AG08395 (cell line): ENCODE data around the gene PDCL3.

Experiments used
- DNase-seq: peaks from one replicate; pipeline ENCODE4 v3.0.0; 2012; ENCODE audit warnings: mixed read lengths, low spot score

The PDCL3 gene

GRCh38 chr2:100562613-100563406 lies at the start of gene PDCL3:
Gene PDCL3 (plus strand): TSS chr2:100562993. CDS start chr2:100563068, 75 bp downstream.
- peak; percentile 98 for DNase-seq

GRCh38 chr2:100513650-100514049 lies 49.1 kb upstream of the PDCL3 start:
- no peak for DNase-seq

- no peak for DNase-seq
Observed at GRCh38 chr2:100517556-100517955, 45.2 kb upstream of the PDCL3 start.

GRCh38 chr2:100518801-100519200 lies 44.0 kb upstream of the PDCL3 start:
- DNase-seq: no peak

- DNase-seq: no peak
Observed at GRCh38 chr2:100520224-100520623, 42.6 kb upstream of the PDCL3 start.

GRCh38 chr2:100522430-100522829 lies 40.4 kb upstream of the PDCL3 start:
- DNase-seq: no peak

GRCh38 chr2:100524331-100524730 lies 38.5 kb upstream of the PDCL3 start:
- DNase-seq: no peak

GRCh38 chr2:100526868-100527267 lies 35.9 kb upstream of the PDCL3 start:
- DNase-seq: no peak

GRCh38 chr2:100527440-100528015 lies 35.3 kb upstream of the PDCL3 start:
- DNase-seq: no peak

- DNase-seq: no peak
Observed at GRCh38 chr2:100529176-100529575, 33.6 kb upstream of the PDCL3 start.

GRCh38 chr2:100529900-100530299 lies 32.9 kb upstream of the PDCL3 start:
- no peak for DNase-seq

GRCh38 chr2:100535855-100536254 lies 26.9 kb upstream of the PDCL3 start:
- no peak for DNase-seq

- no peak for DNase-seq
Observed at GRCh38 chr2:100537918-100538317, 24.9 kb upstream of the PDCL3 start.

- DNase-seq: no peak
Observed at GRCh38 chr2:100539221-100539620, 23.6 kb upstream of the PDCL3 start.

- no peak for DNase-seq
Observed at GRCh38 chr2:100541404-100541803, 21.4 kb upstream of the PDCL3 start.

GRCh38 chr2:100542418-100542817 lies 20.4 kb upstream of the PDCL3 start:
- no peak for DNase-seq

- no peak for DNase-seq
Observed at GRCh38 chr2:100544911-100545596, 17.7 kb upstream of the PDCL3 start.

GRCh38 chr2:100546469-100546868 lies 16.3 kb upstream of the PDCL3 start:
- no peak for DNase-seq

GRCh38 chr2:100548771-100549170 lies 14.0 kb upstream of the PDCL3 start:
- DNase-seq: no peak

GRCh38 chr2:100551303-100551702 lies 11.5 kb upstream of the PDCL3 start:
- no peak for DNase-seq

- DNase-seq: no peak
Observed at GRCh38 chr2:100554798-100555407, 7.9 kb upstream of the PDCL3 start.

GRCh38 chr2:100556746-100557145 lies 6.0 kb upstream of the PDCL3 start:
- no peak for DNase-seq
